Esophagus squamous epithelium (tissue), 4 donors: ENCODE results near the gene SIK3.

ENCODE experiments used
- CTCF ChIP-seq, 6 experiments: fragments of 450-650 bp in 4 of 6; fragments of 200-600 bp in 2 of 6; sonication (generic) in 2 of 6; IDR thresholded peaks; one replicate each; pipeline ENCODE4 v1.5.1; 2016 to 2019; ENCODE audit warnings: antibody characterized with exemption in 6 of 6, mild to moderate bottlenecking in 4 of 6, moderate library complexity in 4 of 6
- POLR2A ChIP-seq, 4 donors: fragments of 450-650 bp; IDR thresholded peaks; one replicate each; pipeline ENCODE4 v1.6.1; 2017; ENCODE audit warnings: antibody characterized with exemption in 4 of 4, mild to moderate bottlenecking in 4 of 4, moderate library complexity in 3 of 4

- TF ChIP-seq CTCF (IDR thresholded peaks at IDR 0.05): no peak
- no peak for TF ChIP-seq POLR2A (IDR thresholded peaks at IDR 0.05)
These were observed 259.7 kb downstream of the SIK3 start for GRCh38 chr11:116838321-116839084.
